HepG2 (cell line): ENCODE results near the gene LXN.

Source experiments
- EP300 ChIP-seq, 3 experiments: sonication (generic) in 1 of 3; formaldehyde crosslinking in 1 of 3; IDR thresholded peaks; 2 replicates each; pipeline versions ENCODE4 v1.5.1 to v1.6.1; 2011 to 2020; ENCODE audit warnings: low read depth in 2 of 3, low read length in 2 of 3, borderline replicate concordance in 1 of 3, improper control_type of control experiment in 1 of 3, mild to moderate bottlenecking in 1 of 3, missing genetic modification reagents in 1 of 3, moderate library complexity in 1 of 3
- POLR2AphosphoS5 ChIP-seq: IDR thresholded peaks from 2 replicates; pipeline ENCODE4 v1.6.1; 2012; ENCODE audit warnings: low read depth, low read length
- REPIN1 ChIP-seq: sonication (generic); formaldehyde crosslinking; IDR thresholded peaks from 2 replicates; pipeline ENCODE4 v1.8.0; 2022; ENCODE audit warnings: missing genetic modification reagents, low read depth, mild to moderate bottlenecking, borderline replicate concordance
- SP4 ChIP-seq: sonication (generic); formaldehyde crosslinking; IDR thresholded peaks from 2 replicates; pipeline ENCODE4 v1.8.1; 2023; ENCODE audit warnings: mild to moderate bottlenecking, missing genetic modification reagents
- TF ChIP-seq, protein P1 (sequence below), 2 experiments: fragments of 450-650 bp in 1 of 2; sonication (generic) in 1 of 2; formaldehyde crosslinking in 1 of 2; IDR thresholded peaks; 2 replicates each; pipeline versions ENCODE4 v1.6.1 to v1.8.0; 2016 to 2022; ENCODE audit warnings: antibody characterized with exemption in 1 of 2, mild to moderate bottlenecking in 1 of 2, missing genetic modification reagents in 1 of 2

DNA sequence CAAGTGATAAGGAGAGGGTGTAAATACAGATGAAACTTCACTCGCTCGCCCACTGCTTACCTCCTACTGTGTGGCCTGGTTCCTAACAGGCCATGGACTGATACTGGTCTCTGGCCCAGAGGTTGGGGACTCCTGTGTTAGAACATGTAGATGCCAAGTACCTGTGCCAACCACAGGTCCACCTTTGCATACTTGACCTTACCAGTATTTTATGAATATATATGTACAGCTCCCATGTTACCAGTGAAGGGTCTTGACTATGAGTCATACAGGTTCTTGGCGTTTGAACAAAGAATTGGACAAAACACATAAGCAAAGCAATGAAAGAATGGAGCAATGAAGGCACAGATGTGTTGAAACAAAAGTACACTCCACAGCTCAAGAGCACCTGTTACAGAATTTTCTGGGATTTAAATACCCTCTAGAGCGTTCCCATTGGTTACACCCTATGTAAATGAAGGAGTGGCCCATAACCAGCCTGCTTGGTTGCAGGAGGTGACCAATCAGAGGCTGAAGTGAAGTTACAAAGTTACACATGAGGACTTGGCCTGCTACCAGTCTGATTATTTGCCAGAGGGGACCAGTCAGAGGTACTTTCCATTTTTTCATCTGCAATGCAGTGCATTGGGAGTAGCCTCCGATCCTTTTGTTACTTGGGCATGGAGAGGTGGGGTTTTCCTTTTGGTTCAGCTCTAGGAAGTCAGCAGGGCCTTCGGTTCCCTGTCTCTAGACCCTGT is 29.8 kb downstream of the LXN start:
- TF ChIP-seq SP4 (CRISPR knock-in tag), result no peak
- TF ChIP-seq EP300 (IDR thresholded peaks at IDR 0.05; ENCODE audit: low read depth in 2 of 2, low read length in 2 of 2), result no peak
- no peak for TF ChIP-seq EP300 (CRISPR knock-in tag; IDR thresholded peaks at IDR 0.05; ENCODE audit: borderline replicate concordance)
- TF ChIP-seq, protein P1, sequence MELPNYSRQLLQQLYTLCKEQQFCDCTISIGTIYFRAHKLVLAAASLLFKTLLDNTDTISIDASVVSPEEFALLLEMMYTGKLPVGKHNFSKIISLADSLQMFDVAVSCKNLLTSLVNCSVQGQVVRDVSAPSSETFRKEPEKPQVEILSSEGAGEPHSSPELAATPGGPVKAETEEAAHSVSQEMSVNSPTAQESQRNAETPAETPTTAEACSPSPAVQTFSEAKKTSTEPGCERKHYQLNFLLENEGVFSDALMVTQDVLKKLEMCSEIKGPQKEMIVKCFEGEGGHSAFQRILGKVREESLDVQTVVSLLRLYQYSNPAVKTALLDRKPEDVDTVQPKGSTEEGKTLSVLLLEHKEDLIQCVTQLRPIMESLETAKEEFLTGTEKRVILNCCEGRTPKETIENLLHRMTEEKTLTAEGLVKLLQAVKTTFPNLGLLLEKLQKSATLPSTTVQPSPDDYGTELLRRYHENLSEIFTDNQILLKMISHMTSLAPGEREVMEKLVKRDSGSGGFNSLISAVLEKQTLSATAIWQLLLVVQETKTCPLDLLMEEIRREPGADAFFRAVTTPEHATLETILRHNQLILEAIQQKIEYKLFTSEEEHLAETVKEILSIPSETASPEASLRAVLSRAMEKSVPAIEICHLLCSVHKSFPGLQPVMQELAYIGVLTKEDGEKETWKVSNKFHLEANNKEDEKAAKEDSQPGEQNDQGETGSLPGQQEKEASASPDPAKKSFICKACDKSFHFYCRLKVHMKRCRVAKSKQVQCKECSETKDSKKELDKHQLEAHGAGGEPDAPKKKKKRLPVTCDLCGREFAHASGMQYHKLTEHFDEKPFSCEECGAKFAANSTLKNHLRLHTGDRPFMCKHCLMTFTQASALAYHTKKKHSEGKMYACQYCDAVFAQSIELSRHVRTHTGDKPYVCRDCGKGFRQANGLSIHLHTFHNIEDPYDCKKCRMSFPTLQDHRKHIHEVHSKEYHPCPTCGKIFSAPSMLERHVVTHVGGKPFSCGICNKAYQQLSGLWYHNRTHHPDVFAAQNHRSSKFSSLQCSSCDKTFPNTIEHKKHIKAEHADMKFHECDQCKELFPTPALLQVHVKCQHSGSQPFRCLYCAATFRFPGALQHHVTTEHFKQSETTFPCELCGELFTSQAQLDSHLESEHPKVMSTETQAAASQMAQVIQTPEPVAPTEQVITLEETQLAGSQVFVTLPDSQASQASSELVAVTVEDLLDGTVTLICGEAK (IDR thresholded peaks at IDR 0.05), result no peak
- TF ChIP-seq, protein P1 (CRISPR knock-in tag; IDR thresholded peaks at IDR 0.05), result no peak
- TF ChIP-seq POLR2AphosphoS5, result no peak
- TF ChIP-seq REPIN1 (CRISPR knock-in tag), result no peak
